Limb (tissue), 2 donors: Measurements from ENCODE around the gene TERB1.
A peak's percentile ranks its signal among the peaks of the same experiment; 100 is the strongest.
"Not testable (repeated sequence)": the region's sequence is repeated elsewhere in the genome, so short reads cannot be mapped to it uniquely, and the experiment has no call there.

Source experiments
- DNase-seq, 2 donors: peaks; one replicate each; pipeline ENCODE4 v3.0.0-alpha.2; 2016; ENCODE audit errors: extremely low spot score in 2 of 2

Gene TERB1

DNA sequence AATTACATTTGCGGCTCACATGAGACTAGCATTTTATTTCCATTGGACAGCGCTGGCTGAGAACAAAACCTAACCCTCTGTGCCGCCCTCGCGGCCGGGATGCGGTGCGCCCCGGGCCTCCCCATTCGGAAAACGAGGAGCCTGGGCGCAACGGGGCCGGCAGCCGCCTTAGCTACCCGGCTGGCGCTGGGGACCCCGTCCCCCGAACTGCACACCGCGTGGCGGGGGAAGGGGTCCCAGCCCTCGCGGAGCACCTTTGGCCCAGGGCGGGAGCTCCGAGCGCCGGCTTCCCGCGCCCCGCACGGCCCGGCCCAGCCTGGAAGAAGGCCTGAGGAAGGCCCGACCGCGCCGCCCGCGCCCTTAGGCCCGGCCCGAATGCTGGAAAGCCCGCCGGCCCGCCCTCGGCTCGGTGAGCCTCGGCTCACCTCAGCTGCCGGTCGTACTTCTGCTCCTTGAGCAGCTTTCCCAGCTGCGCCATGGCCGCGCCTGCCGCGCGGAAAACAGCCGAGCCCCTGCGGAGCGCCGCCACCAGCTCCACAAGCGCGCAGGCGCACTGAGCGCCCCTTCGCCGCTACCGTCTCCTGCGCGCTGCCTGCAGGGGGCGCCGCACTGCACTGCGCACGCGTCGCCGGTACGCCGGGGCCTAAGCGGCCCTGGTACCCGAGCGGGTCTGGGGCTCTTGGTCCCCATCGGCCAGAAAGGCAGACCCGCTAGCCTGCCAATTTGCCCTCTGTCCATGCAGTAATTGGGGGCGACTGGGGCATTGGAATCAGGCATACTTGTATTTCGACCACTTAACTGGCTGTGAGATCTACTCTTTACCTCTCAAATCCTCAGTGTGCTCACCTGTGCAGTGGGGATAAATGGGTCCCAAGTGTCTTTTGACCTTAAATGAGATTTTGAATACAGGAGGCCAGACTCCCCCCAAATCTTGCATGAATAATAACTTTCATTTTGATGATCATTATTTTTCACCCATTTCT lies 29.3 kb upstream of the TERB1 start, which contains the start of gene NAE1:
NAE1 (minus strand) TSS at position 555 of the 983 bp plus-strand sequence; CDS start at position 478, 77 bp downstream.
- DNase-seq, result peak; percentile 93 to 94

DNA sequence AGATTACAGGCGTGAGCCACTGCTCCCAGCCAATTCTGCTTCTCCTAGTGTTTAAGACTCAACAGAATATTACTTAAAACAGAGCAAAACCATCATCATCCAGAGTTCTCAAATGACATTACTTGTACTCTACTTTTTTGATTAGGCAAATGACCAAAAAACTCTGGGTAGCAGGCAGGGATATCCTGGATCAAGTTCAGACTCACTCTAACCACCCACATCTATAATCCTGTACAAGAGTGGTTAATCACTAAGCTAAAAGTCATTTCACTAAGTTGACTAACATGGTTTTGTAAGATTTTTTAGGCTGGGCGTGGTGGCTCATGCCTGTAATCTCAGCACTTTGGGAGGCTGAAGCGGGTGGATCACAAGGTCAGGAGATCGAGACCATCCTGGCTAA lies 22.6 kb upstream of the TERB1 start:
- no peak for DNase-seq

DNA sequence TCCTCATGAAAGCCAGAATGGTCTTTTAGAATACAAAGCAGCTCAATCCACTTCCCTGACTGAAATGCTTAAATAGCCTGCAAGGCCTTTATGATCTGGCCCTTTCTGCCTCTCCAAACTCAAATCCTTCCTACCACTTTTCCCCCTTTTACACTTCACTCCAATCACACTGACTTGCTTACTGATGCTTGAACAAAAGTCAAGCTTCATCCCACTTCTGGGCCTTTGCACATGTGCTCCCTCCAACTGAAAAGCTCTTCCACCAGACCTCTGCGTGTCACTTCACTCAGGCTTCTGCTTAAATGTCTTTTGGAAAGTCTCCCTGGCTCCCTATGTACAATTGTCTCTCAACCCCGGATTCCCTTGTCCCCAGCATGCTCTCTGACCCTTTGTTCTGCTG lies 13.3 kb upstream of the TERB1 start:
- no peak for DNase-seq

DNA sequence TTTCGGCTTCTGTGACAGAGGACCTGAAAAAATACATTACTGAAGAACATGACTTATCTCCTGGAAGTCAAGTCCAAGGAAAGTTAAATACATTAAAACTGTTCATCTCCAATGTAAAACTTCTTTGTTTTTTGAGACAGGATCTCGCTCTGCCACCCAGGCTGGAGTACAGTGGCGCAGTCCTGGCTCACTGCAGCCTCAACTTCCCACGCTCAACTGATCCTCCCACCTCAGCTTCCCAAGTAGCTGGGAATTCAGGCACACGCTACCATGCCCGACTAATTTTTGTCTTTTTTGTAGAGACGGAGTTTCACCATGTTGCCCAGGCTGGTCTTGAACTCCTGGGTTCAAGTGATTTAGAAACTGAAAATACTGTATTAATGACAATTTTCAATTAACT lies 9.7 kb upstream of the TERB1 start:
- DNase-seq, result no peak

DNA sequence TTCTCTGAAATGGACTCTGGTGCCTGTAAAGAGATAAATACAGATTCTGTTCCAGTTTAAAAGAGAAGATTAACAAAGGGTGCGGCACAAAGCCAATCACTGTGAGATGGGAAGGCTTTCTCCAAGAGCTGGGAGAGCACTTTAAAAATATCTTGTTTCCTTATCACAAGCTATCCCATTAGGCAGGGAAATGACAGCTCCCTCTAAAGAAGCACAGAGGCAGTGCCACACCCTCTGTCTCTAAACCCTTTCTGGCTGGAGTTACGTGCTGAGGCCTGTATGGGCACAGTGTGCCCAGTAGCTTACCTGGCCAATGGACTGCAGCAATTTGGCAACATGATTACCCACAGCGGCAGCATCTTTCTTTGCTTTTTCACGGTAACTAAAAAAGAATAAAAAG lies 9.0 kb upstream of the TERB1 start:
- no peak for DNase-seq

DNA sequence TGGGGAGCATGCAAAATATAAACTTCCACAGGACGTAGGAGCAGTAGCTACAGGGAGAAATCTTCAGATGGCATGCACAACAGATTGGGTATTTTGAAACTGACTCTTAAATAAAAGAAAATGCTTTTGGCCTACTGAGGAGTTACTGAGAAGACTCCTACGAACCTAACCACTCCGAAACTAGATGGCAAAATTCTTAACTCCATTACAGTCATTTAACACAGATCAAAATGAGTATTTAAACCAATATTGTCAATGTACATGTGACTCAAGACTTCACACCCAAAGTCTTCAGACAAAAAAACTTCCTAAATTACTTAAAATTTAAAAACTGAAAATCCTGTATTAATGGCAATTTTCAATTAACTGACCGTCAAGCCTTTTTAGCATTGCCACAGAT lies 8.4 kb upstream of the TERB1 start:
- no peak for DNase-seq

DNA sequence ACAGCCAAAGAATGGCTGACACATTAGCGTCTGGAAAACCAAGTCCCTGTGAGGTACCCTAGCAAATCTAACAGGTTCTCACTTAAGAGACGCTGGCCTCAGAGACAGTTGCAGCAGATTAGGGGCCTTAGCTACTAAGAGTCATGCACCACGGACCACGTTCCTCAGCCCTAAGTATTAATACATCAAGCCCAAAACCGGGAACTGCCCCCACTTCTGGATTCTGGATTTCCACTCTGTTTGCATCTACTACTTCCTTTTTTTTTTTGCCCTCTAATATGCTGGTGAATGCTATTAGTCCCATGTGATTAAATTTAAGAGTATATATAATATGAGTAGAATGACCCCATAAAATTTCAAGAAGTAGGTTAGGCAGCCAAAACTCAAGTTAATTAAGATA lies 775 bp upstream of the TERB1 start:
- no peak for DNase-seq

DNA sequence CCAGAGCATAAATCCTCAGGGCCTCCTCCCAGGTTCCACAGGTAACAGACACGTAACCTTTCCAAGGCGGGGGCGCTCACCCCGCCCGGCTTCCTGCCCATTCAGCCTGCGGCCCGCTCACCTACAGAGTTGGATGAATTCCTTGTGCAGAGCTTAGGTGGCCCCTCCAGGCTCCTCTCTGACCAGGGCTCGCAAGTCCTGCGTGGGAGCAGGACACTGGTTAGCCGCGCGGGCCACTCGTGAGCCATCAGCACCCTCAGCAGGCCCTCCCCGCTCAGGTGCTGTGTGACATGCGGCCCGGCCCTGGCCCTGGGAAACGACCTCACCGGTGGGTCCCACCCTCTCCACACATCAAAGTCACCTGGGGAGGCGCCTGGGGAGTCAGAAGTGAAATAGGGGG lies 528 bp downstream of the TERB1 start:
- DNase-seq, result no peak

DNA sequence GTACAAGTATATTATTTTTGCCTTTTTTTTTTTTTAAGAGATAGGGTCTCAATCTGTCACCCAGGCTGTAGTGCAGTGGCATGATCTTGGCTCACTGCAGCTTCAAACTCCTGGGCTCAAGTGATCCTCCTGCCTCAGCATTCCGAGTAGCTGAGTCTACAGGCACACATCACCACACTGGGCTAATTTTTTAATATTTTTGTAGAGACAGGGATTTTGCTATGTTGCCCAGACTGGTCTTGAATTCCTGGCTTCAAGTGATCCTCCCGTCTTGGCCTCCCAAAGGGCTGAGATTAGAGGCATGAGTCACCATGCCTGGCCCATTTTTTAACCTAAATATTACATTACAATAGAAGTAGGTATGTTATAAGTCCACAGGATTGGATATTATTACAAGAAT lies 3.2 kb downstream of the TERB1 start:
- DNase-seq, result no peak

DNA sequence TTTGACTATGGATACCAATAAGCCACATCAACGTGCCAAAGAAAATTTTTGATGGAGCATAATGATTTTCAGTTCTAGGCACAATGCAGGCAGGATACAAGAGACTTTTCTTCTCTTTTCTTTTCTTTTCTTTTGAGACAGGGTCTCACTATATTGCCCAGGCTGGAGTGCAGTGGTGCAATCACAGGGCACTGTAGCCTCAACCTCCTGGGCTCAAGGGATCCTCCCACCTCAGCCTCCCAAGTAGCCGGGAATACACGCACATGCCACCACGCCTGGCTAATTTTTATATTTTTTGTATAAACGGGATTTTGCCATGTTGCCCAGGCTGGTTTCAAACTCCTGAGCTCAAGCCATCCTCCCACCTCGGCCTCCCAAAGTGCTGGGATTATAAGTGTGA lies 7.4 kb downstream of the TERB1 start:
- not testable (repeated sequence) for DNase-seq

DNA sequence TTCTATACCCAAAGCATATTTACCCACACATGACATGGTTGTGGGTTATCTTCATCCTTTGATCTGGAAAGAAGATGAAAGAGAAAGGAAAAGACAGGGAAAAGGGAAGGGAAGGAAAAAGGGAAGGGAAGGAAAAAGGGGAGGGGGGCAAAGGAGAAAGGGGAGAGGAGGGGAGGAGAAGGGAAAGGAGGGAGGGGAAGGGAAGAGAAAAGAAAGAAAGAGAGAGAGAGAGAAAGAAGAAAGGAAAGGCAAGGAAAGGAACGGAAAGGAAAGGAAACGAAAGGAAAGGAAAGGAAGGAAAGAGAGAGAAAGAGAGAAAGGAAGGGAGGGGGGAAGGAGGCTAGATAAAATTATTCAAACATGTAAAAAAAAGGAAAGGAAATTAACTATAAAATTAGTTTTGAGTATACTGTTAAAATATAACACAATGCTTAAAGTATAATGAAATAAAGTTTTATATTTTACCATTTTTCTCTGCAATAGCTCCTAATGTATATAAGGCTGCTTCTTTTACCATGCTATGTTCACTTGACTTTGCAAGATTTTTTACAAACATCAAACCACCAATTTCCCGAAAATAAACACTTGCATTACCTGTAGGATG lies 11.2 kb downstream of the TERB1 start:
- no peak for DNase-seq

DNA sequence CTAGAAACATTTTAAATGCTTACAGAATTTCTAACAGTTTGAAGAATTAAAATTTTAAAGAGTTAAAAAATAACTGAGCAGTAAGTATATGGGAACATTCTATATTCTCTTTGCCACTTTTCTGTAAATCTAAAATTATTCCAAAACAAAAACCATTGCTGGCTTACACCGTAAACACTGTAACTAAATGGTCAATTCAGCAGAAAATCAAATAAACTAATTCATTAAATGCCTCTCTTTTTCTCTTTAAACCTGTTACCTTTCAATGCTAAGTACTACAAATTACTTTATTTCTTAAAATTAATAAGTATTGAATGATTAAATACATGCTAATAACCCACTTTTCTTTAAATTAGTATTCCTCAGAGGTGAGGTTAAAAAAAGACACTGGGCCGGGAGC lies 14.0 kb downstream of the TERB1 start:
- DNase-seq, result no peak

DNA sequence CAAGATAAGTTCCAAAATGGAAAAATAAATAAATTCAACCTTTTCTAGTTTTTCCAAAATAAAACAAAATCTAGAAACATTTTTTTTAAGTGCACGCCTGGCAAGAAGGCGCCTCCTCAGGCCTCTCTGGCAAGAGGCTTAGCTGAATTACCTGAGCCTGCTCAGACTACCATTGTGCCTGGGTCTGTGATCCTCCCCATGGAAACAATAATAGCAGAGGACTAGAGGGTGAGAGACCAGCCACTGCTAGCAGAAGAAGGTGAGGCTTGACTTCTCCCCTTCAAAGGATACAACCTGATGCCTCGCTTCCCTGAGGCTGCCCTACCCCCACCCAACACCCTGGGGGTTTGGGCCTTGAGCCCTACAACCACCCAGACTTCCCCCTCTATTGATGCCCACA lies 14.8 kb downstream of the TERB1 start:
- no peak for DNase-seq

DNA sequence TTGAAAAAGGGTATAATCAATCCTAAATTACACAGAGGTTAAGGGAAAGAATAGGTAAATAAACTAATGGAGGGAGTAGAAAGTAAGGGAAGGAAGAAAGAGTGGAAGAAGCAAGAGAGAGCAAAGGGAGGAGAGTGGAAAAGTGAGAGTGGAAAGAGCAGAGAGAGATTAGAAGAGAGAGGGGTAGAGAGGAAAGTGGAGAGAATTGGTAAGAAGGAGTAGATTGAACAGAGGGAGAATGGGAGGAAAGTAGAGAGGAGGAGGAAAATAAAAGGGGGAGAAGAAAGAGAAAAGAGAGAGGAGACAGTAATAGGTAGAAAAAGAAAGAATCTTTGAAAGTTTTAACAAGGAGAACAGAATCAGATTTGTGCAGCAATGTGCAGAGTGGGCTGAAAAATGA lies 24.9 kb downstream of the TERB1 start:
- no peak for DNase-seq

DNA sequence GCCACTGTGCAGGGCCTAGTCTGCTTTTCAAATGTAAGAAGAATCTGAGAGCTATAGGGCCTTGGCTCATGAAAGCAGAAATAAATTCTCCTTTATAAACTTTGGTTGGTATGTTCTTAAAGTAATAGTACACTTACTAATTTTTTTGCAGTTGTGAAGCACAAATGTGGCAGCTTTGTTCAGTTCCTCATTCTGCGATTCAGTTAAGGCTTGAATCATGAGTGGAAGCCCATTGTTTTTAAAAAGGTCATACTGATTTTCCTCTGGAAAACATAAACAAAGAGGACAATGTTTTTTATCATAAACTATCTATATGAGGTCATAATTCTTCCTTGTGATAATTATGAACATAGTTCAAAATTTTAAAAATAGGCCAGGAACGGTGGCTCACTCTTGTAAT lies 26.4 kb downstream of the TERB1 start:
- no peak for DNase-seq

DNA sequence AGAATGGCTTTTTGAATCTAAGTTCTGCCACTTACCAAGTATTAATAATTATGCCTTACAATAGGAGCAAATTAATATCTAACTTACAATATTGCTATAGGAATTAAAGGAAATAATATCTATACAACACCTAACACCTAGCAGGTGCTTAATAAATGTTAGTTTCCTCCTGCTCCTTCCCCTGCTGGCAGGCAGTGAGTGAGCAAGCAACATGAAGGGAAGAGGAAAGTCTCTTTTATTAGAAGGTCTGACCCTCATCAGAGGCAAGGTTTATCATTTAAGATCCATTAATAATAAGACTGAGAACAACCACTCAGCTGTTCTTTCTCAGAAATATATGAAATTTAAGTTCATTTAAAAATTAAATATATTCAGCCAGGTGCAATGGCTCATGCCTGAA lies 43.3 kb downstream of the TERB1 start:
- no peak for DNase-seq

DNA sequence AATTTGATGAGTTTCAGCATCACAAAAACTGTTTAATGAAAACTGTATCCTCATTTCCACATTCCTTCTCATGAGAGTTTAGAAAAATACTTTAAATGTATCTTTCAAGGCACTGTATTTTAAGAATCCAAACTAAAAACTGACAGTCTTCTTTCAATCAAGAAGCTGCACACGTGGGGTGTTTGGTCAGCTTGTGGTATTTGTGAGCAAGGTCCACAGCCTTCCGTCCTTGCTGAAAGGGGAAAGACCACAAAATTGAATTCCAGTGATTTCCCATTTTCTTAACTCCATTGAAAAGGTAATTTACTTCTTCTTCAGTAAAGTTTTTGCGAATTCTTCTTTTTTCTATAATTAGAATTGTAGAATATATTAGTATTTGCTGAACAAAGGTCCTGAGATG lies 46.6 kb downstream of the TERB1 start:
- DNase-seq, result no peak

DNA sequence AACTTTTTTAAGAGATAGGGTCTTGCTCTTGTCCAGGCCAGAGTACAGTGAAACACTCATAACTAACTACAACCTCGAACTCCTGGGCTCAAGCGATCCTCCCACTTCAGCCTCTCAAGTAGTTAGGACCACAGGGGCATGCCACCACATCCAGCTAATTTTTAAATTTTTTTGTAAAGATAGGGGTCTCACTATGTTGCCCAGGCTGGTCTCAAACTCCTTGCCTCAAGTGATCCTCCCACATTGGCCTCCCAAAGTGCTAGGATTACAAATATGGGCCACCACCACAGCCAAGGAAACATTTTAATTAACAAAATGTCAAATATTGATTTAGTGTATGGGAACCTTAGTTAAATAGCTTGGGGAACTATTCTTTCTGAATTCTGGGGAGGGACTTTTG lies 47.2 kb downstream of the TERB1 start:
- no peak for DNase-seq

DNA sequence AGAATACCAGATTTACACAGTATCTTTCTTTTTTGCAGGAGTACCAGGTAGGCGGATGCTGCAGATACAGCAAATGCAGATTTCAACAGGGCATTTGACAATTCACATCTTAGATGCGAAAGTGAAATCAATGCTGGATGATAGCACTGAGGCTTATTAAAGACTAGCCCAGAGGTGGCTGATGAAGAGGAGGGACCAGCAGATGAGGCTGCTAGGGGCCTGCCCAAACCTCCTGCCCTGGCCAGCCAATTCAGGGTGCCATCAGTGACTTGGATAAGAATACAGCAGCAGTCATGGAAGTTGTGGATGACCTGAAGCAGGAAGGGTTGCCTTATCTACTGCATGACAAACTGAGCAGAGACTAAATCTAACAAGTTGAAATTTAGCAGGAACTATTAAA lies 48.4 kb downstream of the TERB1 start:
- no peak for DNase-seq

DNA sequence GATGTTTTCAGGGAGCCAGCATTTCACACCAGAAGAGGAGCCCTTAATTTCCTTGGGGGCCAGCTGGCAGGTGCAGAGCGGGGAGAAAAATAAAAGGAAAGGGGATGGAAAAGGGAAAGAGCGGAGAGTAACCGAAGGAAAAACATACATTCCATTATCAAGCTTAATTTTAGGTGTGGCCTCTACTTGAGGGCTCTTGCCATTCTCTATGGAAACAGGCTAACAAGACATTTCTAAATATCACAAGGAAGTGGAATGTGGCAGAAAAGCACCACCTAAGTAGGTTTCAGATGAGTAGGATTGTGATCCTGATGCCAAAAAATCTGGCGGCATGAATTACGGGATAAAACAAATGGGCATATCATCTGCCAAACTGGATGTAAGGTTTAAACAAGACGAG lies 49.0 kb downstream of the TERB1 start:
- DNase-seq, result no peak

DNA sequence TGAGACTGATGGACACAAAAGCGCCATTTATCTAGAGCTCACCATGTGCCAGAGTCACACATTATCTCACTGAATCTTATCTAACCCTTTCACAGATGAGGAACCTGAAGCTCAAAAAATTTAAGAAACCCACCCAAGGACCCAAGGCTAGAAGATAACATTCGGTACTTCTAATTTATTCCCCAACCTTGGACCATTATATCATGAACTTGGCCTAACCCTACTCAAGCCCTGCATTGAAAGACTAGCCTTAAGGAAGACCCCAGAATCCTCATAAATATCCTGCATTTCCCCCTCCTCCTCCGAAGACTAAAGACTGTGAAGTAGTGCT lies 49.4 kb downstream of the TERB1 start:
- DNase-seq, result no peak

DNA sequence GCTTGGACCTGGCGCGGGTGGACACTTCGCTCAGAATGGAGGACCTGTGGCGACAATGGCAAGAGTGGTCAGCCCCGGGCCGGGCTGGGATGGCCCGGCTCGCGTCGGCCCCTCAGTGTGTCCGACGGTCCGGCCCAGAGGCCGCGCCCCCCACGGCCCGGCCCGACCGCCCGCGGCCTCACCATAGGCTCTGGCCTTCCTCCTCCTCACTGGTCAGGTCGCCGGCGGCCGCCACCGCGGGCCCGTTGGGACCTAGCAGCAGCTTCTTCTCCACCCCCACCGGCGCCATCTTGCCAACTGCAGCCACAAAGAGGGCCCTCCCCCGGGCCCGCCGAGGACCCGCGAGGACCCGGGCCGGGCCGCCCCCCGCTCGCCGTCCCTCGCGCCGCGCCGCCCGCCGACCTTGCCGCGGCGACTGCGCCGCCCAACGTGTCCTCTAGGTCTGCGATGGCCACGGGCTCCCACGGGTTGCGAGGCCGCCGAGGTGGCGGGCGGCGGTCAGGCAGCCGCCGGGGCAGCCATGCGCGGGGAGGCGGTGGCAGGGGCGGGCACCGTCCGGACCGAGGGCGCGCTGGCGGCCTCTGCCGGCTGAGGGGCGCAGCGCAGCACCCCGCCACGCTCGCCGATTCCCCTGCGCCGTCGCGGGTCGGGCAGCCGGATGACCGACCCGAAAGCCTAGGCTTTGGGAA lies 49.9 kb downstream of the TERB1 start, which contains the start of gene DYNC1LI2:
DYNC1LI2 (minus strand) TSS at position 307 of the 689 bp plus-strand sequence; CDS start at position 289, 18 bp downstream.
- DNase-seq, result peak; percentile 78 to 92

DNA sequence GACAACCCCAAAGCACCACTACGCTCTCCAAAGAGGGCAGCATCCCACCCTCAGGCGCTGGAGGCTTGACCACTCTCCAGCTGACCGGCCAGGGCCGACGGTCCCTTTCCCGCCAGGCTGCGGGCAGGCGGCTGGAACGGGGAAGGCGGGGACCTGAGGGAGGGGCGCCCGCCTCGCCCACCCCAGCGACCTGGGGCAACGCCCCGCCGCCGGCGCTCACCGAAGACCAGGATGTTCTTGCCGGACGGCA lies 50.4 kb downstream of the TERB1 start:
- DNase-seq, result no peak
